GM15510 (cell line): ENCODE results near the gene CAMSAP1.

Experiments used
- POLR2A ChIP-seq: IDR thresholded peaks from 3 replicates; pipeline ENCODE4 v1.6.1; 2011; ENCODE audit warnings: borderline replicate concordance; ENCODE audit not compliant: insufficient read length; ENCODE audit errors: extremely low read depth

The CAMSAP1 gene

DNA sequence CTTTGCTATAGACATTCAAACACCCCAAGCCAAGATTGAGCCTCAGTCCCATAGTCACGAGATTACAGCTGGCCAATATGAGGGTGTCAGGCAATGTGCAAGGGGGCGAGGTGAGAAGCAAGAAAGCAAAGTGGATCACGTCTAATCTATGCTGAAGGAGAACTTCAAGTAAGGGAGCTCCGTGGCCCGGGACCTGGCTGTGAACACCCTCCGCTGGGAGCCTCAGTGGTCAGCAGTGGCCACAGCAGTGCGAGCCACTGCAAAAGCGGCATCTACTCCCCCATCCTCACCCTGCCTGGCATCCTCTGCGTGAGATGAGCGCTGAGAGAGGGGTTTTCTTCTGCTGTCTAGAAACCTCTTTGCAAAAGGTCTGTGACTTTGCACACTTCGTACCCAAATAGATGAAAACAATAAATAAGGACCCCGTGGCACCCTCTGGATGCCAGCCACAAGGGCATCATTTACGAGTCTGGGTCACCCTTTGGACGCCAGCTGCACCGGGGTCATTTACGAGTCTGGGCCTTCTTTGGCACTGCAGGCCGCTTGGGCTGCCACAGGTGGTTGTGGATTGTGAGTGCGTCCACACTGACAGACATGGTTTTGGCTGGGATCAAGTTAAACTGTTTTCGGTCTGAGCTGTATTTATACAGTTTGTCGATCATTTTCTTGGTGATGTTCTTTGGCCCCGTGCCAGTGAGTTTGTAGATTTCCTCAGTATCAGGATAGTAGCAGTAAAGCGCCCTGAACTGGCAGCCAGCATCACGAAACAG is 96.4 kb downstream of the CAMSAP1 start:
- TF ChIP-seq POLR2A = no peak

DNA sequence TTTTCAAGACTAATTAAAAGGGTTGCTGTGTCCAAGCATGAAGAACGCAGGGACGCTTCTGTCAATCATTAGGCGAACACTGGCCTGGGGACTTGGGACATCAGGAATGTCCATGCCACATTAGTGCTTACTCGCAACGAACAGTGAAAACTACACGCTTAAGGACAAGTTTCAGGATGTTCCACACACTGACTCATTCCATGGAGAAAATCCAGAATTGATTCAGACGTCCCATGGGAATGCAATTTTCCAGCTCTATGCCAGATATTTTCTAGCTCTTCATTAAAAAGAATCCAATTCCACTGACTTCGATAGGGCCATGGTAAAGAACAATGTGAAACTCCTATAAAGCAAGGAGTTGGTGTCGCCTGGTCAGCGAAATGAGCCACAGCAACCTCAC is 98.2 kb downstream of the CAMSAP1 start:
- TF ChIP-seq POLR2A = no peak

DNA sequence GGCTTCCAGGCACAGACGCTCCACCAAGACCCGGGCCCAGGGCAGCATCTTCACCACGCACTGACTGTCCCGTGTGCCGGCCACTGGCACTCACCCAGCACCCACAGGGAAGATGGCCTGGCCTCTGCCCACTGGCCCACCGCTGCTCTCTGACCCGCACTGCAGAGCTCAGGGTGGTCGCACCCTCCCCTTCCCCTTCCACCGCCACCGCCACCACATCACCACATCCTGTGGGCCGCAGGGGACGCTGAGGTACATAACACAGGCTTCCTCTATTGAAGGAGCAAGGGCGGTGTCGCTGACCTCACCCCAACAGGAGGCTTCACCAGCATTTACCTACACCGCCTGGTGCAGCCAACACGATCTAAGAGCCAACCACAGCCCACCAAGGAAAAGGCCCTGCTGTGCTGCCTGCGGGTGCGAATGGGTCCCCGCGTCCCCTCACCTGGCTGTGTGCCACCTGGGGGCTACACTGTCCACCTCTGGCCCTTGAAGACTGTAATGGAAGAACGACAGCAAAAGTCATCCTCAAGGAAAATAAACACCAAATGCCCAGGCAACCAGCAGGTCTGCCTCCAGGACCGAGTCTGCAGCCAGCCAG is 101.8 kb downstream of the CAMSAP1 start:
- no peak for TF ChIP-seq POLR2A

DNA sequence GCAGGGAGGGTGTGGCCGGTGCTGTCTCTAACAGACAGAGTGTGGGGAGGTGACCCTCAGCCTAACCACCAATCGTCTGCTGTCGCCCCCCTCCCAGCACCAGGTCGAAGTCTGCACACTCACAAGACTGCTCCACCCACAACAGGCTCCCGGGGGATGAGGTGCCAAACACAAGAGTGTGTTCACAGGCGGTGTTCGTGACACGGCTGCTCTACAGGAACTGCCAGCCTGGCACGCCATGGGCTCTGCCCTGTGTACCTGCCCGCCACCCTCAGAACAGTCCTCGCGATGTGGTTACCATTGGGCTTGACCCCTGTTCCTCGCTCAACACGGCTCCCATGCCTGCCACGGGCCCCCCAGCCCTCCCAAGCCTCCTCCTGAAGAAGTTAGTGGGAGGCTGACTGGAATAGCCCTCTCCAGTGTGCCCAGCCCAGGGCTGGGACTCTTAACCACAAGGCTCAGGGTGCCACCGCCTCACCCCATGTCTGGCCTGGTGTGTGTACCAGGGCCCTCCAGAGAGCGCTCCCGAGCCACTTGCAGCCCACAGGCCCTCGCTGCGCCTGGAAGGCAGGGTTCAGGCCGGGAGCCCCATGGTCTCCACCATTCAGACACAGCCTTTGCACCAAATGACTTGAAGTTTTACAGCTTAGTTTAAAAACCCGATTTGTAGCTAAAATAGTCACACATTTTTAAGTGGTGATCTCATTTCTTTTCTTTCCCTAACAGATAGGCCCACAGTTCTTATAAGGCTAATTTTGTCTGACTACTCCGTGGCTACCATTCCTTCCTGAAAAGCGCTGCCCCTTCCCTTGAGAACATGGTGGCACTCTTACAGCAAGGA is 102.5 kb downstream of the CAMSAP1 start:
- TF ChIP-seq POLR2A = no peak

DNA sequence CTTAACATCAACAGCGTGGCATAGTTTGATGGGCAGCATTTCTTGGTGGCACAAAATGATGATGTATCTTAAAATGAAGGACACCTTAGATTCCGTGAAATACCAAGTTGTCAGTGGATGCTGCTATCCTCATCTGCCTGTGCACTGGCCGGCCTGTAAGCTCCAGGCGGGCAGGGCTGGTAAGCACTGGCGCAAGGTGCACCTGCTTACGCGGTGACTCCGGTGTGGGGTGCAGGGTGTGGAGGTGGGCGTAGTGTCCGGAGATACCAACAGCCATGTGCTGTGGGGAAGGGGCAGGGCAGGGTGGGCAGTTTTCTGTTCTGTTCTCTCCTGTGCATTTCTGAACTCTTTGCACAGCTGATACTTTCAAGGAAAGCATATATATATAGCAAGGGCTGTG is 103.9 kb downstream of the CAMSAP1 start:
- TF ChIP-seq POLR2A = no peak

DNA sequence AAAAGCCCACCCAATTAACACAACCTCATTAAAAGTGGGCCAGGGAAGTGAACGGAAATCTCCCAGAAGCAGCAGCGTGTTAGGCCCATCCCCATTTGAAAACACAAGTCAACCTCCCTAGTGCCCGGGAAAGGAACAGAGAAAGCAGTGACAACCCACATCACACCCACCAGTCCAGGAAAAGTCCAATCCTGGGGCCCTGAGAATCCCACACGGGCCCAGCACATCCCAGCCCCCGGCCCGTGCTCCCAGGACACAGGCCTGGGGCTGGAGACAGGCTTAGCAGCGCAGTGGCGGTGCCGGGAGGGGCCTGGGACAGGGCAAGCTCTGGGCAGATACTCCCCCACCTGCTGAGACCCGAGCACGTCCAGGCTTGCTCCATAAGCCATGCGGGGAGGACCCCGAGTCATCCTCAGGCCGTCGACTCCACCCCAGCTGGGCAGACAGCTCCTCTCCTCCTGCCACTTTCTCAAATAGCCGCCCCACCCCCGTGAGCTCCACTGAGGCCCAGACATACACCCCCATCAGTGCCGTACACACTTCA is 104.4 kb downstream of the CAMSAP1 start:
- TF ChIP-seq POLR2A = no peak

DNA sequence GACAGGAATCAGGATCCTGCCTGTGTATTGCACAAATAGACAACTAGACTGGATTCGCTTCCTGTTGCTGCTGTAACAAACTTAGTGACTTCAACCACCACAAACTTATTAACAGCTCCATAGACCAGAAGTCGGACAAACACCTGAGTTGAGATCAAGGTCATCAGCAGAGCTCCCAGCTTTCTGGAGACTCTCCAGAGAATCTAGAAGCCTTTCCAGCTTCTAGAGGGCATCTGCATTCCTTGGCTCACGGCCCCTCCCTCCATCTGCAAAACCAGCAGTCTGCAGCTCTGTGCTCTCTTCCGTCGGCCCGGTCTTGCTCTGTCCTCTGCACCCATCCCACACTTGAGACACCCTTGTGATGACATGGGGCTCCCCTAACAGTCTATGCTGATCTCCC is 106.3 kb downstream of the CAMSAP1 start:
- no peak for TF ChIP-seq POLR2A

DNA sequence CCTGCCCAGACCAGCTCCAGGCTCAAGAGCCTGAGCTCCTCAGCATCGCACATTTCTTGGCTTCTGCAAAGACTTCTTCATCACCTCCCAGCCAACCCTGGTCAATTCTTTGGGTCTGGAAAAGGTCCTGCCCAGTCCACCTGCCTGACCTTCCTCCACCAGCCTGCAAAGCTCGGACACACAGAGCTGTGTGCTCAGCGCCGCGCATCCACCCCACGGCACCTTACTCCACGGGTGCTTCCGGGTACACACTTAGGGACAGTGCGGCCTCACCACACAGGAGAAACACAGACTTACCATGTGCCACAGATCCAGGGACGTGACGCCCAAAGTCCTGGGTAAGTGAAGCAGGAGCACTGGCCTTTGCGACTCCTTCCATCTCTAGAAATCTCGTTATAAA is 108.1 kb downstream of the CAMSAP1 start:
- no peak for TF ChIP-seq POLR2A

DNA sequence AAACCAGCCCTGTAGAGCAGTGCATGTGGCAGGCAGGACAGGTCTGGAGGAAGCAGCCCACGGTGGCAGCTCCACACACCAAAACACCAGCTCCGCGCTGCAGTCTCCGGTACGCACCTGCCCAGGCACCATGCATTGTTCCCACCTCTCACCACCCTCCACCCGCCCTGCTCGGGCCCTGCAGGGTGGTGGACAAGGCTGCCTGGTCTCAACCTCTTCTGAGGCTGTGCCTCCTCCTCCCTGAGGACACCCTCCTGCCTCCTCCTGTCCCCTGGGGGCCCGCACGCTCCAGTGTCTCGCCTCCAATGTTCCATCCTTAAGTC is 109.1 kb downstream of the CAMSAP1 start:
- TF ChIP-seq POLR2A = no peak

DNA sequence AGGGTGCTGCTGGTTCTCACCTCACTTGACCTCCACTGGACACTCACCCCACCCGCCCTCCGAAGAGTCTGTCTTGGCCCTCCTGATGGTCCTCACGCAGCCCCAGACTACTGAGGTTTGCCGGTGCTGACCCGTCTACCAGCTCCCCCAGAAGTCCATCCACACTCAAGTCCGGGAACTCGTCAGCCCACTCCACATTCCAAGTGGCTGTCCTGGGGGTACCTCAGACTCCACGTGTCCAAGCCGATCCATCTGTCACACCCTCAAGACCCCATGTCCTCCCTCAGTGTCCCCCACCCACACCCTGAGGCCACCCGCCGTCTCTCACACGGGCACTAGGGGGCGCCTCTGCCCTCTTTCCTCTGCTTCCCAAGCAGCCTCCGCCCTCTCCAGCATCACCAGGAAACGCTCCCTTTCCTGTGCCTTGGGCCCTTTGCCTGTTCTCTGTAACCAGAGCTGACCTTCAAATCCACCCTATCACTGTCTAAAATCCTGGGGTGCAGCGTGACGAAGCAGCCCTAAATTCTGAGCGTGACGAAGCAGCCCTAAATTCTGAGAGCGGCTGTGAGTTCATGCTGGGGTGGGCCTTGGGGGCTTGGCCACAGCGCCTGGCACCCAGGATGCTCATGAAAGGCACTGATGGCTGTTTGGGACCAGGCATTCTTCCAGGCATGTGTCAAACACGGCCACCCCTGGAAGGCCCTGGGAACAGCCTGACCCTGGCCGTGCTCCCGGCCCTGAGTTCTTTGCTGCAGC is 109.7 kb downstream of the CAMSAP1 start:
- TF ChIP-seq POLR2A = no peak

DNA sequence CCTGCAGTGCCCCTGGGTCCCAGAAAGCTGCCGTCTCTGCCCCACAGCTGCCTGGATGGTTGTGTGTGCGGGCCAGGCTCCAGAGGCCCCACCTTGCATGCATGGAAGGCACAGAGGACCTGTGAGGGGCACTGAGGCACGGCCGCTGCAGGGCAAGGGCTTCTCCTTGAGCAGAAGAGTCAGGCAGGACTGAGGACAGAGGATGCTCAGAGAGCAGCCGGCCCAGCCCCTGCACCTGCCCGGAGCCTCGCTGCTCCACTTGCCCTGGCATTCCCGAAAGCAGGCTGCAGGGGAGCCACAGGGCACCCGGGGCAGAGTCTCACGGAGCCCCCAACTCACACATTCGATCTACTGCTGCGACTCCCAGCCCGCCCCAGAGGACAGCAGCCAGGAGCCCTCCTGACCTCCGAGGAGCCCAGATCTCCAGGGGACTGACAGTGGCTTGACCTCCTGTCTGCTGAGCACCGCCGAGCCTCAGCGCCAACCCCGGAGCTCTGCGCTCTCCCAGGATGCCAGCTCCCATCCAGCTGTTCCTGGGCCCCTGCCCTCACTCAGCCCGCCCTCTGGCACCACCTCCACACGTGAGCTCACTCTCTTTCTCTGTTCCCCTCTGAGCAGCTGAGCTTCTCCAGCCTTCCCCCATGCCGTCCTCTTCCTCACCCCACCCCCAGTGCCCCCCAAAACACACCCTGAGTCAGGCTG is 110.4 kb downstream of the CAMSAP1 start:
- TF ChIP-seq POLR2A = no peak

DNA sequence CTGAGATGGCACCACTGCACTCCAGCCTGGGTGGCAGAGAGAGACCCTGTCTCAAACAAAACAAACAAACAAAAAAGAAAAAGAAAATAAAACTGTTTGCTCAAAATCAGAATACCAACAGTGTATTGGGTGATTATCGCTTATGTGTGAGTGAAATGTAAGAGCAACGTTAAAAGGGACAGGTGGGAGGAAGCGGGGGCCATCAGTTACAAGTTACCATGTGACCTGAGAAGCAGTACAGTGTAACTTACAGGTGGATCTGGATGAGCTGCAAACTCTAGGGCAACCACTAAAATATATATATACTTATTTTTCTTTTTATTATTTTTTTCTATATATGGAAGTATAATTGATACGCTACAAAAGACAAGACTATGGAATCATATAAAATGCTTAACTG is 112.0 kb downstream of the CAMSAP1 start:
- no peak for TF ChIP-seq POLR2A

DNA sequence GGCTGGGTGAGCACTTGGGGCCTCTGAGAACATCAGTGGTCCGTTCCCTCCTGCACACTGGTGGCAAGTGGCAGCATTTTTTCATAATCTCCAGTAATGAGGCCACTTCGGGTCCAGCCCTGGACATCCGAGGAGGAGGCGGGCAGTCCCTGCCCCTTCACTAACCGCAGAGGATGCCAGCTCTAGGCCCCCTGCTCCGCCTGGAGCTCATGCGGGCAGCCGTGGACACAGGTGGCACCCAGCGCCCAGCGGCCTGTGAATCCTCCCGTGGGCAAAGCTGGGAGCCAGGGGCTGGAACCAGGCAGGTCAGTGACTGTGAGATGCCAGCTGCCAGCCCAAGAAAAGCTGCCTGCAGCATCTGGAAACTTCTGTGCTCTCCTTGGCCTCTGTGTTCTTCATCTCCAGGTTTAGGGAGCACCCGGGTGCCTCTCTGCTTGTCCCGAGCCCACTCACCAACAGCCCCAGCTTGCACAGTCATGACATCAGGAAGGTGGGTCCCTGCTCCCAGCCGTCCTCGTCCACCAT is 112.9 kb downstream of the CAMSAP1 start:
- no peak for TF ChIP-seq POLR2A

DNA sequence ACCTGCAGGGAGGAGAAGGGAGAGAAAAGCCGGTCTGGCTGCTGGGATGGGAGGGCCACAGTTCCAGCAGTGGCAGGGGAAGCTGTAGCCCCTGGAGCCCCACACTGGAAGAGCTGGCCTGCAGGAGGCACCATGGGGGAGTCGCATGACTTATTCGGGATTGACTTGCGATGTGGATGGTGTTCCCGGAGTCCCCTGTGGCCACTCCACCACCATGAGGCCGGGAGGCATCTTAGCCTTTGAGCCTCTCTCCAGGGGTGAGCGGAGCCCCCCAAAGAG is 113.3 kb downstream of the CAMSAP1 start:
- no peak for TF ChIP-seq POLR2A

DNA sequence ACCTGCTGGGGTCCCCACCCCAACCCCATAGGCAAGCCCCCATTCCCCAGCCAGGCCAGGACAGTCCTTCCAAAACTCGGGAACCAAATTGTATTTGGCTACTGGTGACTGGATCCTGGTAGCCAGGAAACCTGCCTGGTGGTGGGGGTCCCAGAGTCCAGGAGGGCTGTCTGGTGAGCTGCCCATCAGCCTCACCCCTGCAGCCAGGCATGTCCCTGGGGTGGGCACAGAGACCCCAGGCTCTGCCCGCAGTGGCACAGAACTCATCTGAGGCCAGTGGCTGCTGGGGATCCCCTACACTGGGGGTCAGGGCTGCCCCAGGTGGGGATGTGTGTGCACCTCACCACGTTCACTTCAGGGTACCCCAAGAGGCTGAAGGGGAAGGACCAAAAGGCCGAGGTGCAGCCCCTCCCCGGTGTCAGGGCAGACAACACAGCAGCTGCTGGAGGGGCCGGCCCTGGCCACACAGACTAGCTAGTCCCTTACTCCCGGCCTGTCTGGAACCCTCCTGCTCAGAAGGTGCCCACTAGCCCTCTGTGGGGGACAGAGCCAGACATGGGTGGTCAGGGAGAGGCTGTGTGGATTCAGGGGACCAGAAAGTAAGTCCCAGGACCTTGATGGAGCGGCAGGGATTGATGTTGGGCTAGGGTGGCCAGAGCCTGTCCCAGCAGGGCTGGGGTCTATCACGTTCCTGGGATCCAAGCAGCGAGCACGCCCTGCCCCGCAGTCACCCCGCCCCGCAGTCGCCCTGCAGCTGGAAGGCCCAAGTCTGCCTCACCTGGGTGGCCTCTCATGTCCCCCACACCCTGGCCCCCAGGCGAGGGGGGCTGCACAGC is 113.9 kb downstream of the CAMSAP1 start:
- no peak for TF ChIP-seq POLR2A
